Mucosa of descending colon (tissue), 3 donors: ENCODE data around the gene MIEF1. TPM values are rescaled to one million over a fixed set of nuclear protein-coding genes. Genes with fewer than 3 reads are reported as not detected.
A peak's percentile ranks its signal among the peaks of the same experiment; 100 is the strongest.

Experiments
- ATAC-seq: fragments of 200-7000 bp; cut with Tn5 transposase; one replicate; pipeline ENCODE4 v1.9.1; 2020; ENCODE audit warnings: mild to moderate bottlenecking, moderate library complexity
- DNase-seq, 3 donors: peaks; one replicate each; pipeline ENCODE4 v3.0.0-alpha.2; 2020
- H3K36me3 ChIP-seq: fragments of 200-600 bp; one replicate; pipeline ENCODE4 v1.8.0; 2021; ENCODE audit warnings: low read depth, mild to moderate bottlenecking
- H3K4me1 ChIP-seq: fragments of 200-600 bp; one replicate; pipeline ENCODE4 v1.8.0; 2021; ENCODE audit warnings: low read depth, mild to moderate bottlenecking
- H3K4me3 ChIP-seq: fragments of 200-600 bp; one replicate; pipeline ENCODE4 v1.8.0; 2021; ENCODE audit warnings: mild to moderate bottlenecking
- H3K9me3 ChIP-seq: fragments of 200-600 bp; one replicate; pipeline ENCODE4 v1.8.0; 2021; ENCODE audit warnings: mild to moderate bottlenecking
- CTCF ChIP-seq: fragments of 200-600 bp; IDR thresholded peaks from one replicate; pipeline ENCODE4 v1.8.0; 2022; ENCODE audit warnings: antibody characterized with exemption, mild to moderate bottlenecking
- intact Hi-C, 2 donors: fragments of 100-400 bp; cut with DNase I in 1 of 2; cut with micrococcal nuclease in 1 of 2; formaldehyde crosslinking; loops; one replicate each; pipeline versions ENCODE4 v1.11.0 to v1.11.1; 2022; cut with DNase I, micrococcal nuclease
- total RNA-seq, 3 donors: library from RNA; stranded (reverse); fragmentation: NEBNext Ultra II Directional in 2 of 3; extraction: Animal tissue kit (Norgen Biotek cat#: 25700) in 2 of 3; gene quantifications; one replicate each; pipeline versions ENCODE4 v1.2.1 to v1.2.4, GENCODE V29; 2021 to 2023
- donor health status: DM: no; HTN: no; CAD: no; lungs with moderate emphysema.
- donor health status: DM: no; HTN: no; CAD: no.
- donor health status: DM: no; HTN: yes; CAD: no.

The MIEF1 gene
- total RNA-seq, 3 donors from 2014 or later, result 29.8 to 38.4 (median 34.0) TPM

- peaks cover 25% of the 10 kb centered on the region for H3K4me1 ChIP-seq
- ATAC-seq (no peak), DNase-seq (no peak)
- no peak for TF ChIP-seq CTCF
- no peak overlapping the region for H3K4me3 ChIP-seq
- H3K9me3 ChIP-seq, result no peaks in the 10 kb centered on the region
- intact Hi-C loops, result no loop called here
- H3K36me3 ChIP-seq, result no peaks in the 10 kb centered on the region
Measured at GRCh38 chr22:39469326-39469680, 32.8 kb upstream of the MIEF1 start.

GRCh38 chr22:39469681-39470450 is 32.2 kb upstream of the MIEF1 start:
- no peaks in the 10 kb centered on the region for H3K36me3 ChIP-seq
- no peaks in the 10 kb centered on the region for H3K9me3 ChIP-seq
- peaks cover 31% of the 10 kb centered on the region for H3K4me1 ChIP-seq
- intact Hi-C loops, result no loop called here
- H3K4me3 ChIP-seq, result no peak overlapping the region
- ATAC-seq (no peak), DNase-seq (no peak)
- TF ChIP-seq CTCF, result no peak

GRCh38 chr22:39470451-39471291 is 31.4 kb upstream of the MIEF1 start:
- Histone ChIP-seq H3K36me3 (no peaks in the 10 kb centered on the region), H3K9me3 (no peaks in the 10 kb centered on the region), H3K4me1 (peaks cover 37% of the 10 kb centered on the region), H3K4me3 (no peak overlapping the region)
- ATAC-seq, result no peak
- intact Hi-C loops, result no loop called here
- DNase-seq, result no peak
- no peak for TF ChIP-seq CTCF

GRCh38 chr22:39471381-39472141 is 30.5 kb upstream of the MIEF1 start:
- H3K9me3 ChIP-seq, result no peaks in the 10 kb centered on the region
- DNase-seq, result no peak
- peak; percentile 16 for ATAC-seq
- no peak overlapping the region for H3K4me3 ChIP-seq
- peaks cover 37% of the 10 kb centered on the region for H3K4me1 ChIP-seq
- no peaks in the 10 kb centered on the region for H3K36me3 ChIP-seq
- intact Hi-C loops, result no loop called here
- no peak for TF ChIP-seq CTCF
